Measurements from ENCODE around the gene ACSL1.
A peak's percentile ranks its signal among the peaks of the same experiment; 100 is the strongest.

- TF ChIP-seq CTCF (IDR thresholded peaks at IDR 0.05 in 2 of 3, conservative IDR thresholded peaks at IDR 0.05 in 1 of 3; ENCODE audit: borderline replicate concordance in 1 of 3, insufficient read depth in 1 of 3, low read depth in 2 of 3, low read length in 2 of 3) (peak; percentile 57 to 66 (median 57)), EGR1 (IDR thresholded peaks at IDR 0.05; ENCODE audit: low read depth) (no peak), POLR2AphosphoS5 (IDR thresholded peaks at IDR 0.05; ENCODE audit: low read depth, low read length) (no peak)
Observed at GRCh38 chr4:184745831-184746795, 79.7 kb downstream of the ACSL1 start.
